PFSK-1 (cell line): ENCODE data around the gene PALLD.
A peak's percentile ranks its signal among the peaks of the same experiment; 100 is the strongest.

Source experiments
- FOXP2 ChIP-seq: optimal IDR thresholded peaks from 2 replicates; pipeline ENCODE3; 2011; ENCODE audit warnings: borderline replicate concordance, control low read depth, inconsistent platforms; ENCODE audit not compliant: insufficient read depth; ENCODE audit errors: extremely low read length, extremely low read depth
- POLR2AphosphoS5 ChIP-seq: IDR thresholded peaks from 2 replicates; pipeline ENCODE4 v1.6.1; 2012; ENCODE audit warnings: low read depth, mild to moderate bottlenecking, control low read depth, low read length, moderate library complexity
- REST ChIP-seq, 2 experiments: IDR thresholded peaks; 2 replicates each; pipeline versions ENCODE4 v1.6.1 to v1.8.0; 2011 to 2012; ENCODE audit warnings: low read depth in 2 of 2, low read length in 2 of 2, control low read depth in 1 of 2, inconsistent platforms in 1 of 2, mild to moderate bottlenecking in 1 of 2, moderate library complexity in 1 of 2; ENCODE audit not compliant: insufficient read depth in 1 of 2
- SIN3A ChIP-seq: IDR thresholded peaks from 2 replicates; pipeline ENCODE4 v1.6.1; 2012; ENCODE audit warnings: mild to moderate bottlenecking, low read length, moderate library complexity, borderline replicate concordance; ENCODE audit not compliant: insufficient read depth
- TAF1 ChIP-seq: IDR thresholded peaks from 2 replicates; pipeline ENCODE4 v1.6.1; 2012; ENCODE audit warnings: low read length, control low read depth, borderline replicate concordance; ENCODE audit not compliant: insufficient read depth

Gene PALLD

GRCh38 chr4:168845897-168846296 lies 349.0 kb downstream of the PALLD start:
- no peak for TF ChIP-seq POLR2AphosphoS5
- TF ChIP-seq FOXP2, result no peak
- TF ChIP-seq REST (IDR thresholded peaks at IDR 0.05; ENCODE audit: insufficient read depth in 1 of 2, low read depth in 2 of 2, low read length in 2 of 2), result no peak
- no peak for TF ChIP-seq SIN3A
- TF ChIP-seq TAF1, result no peak

DNA sequence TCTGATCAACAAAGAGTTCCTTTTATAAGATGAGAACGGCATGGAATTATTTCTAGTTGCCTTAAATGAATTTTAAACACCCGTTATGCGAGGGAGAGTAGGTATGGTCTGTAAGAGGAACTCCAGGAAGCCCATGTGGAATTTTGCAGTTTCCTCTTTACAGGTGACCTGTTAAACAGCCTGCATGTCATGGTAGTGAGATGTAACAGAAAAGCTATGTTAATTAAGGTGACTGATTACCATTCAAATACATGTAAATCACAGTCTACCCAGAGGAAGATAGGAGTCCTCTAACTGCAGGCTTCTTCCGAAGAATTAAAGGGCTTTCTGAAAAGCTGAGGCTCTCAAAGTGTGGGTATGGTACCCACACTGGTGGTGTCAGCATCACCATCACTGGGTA lies 349.6 kb downstream of the PALLD start:
- TF ChIP-seq SIN3A (no peak), TAF1 (no peak), REST (IDR thresholded peaks at IDR 0.05; ENCODE audit: insufficient read depth in 1 of 2, low read depth in 2 of 2, low read length in 2 of 2) (no peak), FOXP2 (no peak), POLR2AphosphoS5 (no peak)

- no peak for TF ChIP-seq POLR2AphosphoS5
- no peak for TF ChIP-seq FOXP2
Observed at GRCh38 chr4:168847771-168848502, 351.1 kb downstream of the PALLD start.

DNA sequence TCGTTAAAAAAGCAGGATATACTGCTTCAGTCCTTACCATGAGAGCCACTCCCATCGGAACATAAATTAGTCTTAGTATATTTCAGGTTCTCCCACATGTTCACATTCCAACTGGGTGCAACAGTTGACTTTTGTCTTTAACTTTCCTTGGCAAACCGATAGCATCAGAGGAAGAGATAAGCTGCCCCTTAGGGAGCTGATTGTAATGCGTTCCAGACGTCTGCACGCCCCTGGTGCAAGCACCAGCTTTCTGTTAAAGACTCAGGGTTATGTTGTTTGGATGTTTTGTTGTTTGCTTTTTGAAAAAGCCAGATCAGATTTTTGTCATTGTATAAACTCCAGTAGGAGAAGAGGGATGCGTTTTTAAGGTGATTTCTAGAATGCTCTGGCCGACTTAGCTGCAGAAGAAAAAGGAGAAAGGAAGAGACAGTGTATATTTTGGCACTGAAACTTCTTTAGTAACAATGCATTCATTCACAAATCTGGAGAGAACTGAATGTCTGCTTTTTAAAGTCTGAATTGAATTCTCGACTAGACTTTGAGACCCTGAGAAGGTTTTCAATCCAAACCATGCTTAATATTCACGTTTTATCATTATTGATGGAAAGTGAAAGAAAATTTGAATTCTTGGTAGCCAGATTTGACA lies 352.3 kb downstream of the PALLD start:
- TF ChIP-seq REST (IDR thresholded peaks at IDR 0.05; ENCODE audit: insufficient read depth in 1 of 2, low read depth in 2 of 2, low read length in 2 of 2) (peak in 1 of 2 experiments; percentile 70; a peak in 1 of 4 replicates), POLR2AphosphoS5 (peak; percentile 70), FOXP2 (no peak), TAF1 (no peak; the same call in 1 of the 2 replicates), SIN3A (peak; percentile 90; the same call in 1 of the 2 replicates)

- no peak for TF ChIP-seq POLR2AphosphoS5
Observed at GRCh38 chr4:168849997-168850396, 353.1 kb downstream of the PALLD start.

DNA sequence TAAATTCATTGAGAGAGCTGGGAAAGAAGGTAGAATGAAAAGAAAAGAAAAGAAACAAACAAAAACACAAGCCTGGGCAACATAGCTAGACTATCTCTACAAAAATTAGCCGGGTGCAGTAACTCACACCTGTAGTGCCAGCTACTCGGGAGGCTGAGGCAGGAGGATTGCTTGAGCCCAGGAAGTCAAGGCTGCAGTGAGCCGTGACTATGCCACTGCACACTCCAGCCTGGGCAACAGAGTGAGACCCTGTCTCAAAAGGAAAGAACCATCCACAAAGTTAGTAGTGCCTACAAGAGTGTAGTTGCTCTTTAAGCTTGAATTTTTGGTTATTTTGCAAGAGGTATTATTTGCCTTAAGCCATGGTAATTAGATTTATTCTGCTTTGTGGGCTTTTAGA lies 355.5 kb downstream of the PALLD start:
- TF ChIP-seq REST (IDR thresholded peaks at IDR 0.05; ENCODE audit: insufficient read depth in 1 of 2, low read depth in 2 of 2, low read length in 2 of 2) (no peak), SIN3A (no peak), POLR2AphosphoS5 (no peak), FOXP2 (no peak), TAF1 (no peak)
